Activated naive CD4-positive, alpha-beta T cell treated with anti-CD3 and anti-CD28 coated beads, Interleukin-2, amount 50 U/mL, for 72 hours (primary cell): ENCODE results near the gene DEAF1. TPM values are rescaled to one million over a fixed set of nuclear protein-coding genes. Genes with fewer than 3 reads are reported as not detected.
A peak's percentile ranks its signal among the peaks of the same experiment; 100 is the strongest.

Source experiments
- ATAC-seq, 2 donors: fragments of 150-1000 bp; cut with Tn5 transposase; 2 replicates each; pipeline ENCODE4 v1.10.0; 2021; ENCODE audit warnings: mild to moderate bottlenecking in 2 of 2, moderate library complexity in 2 of 2
- DNase-seq, 2 donors: peaks; one replicate each; pipeline ENCODE4 v3.0.0; 2021 to 2022; ENCODE audit warnings: low spot score in 2 of 2
- H3K27ac Mint-ChIP-seq, 2 donors: one replicate each; pipeline ENCODE4 v1.8.0; 2022; ENCODE audit warnings: mild to moderate bottlenecking in 2 of 2, mixed read lengths in 2 of 2
- H3K36me3 Mint-ChIP-seq, 2 donors: one replicate each; pipeline ENCODE4 v1.8.0; 2022; ENCODE audit warnings: mixed read lengths in 2 of 2
- H3K9me3 Mint-ChIP-seq, 2 donors: one replicate each; pipeline ENCODE4 v1.8.0; 2022; ENCODE audit warnings: mixed read lengths in 2 of 2
- total RNA-seq, 2 donors: library from RNA; stranded (reverse); gene quantifications; one replicate each; pipeline ENCODE4 v1.2.3, GENCODE V29; 2022

The DEAF1 gene
- total RNA-seq, 2 donors from 2014 or later = 50.9 to 63.5 TPM

DNA sequence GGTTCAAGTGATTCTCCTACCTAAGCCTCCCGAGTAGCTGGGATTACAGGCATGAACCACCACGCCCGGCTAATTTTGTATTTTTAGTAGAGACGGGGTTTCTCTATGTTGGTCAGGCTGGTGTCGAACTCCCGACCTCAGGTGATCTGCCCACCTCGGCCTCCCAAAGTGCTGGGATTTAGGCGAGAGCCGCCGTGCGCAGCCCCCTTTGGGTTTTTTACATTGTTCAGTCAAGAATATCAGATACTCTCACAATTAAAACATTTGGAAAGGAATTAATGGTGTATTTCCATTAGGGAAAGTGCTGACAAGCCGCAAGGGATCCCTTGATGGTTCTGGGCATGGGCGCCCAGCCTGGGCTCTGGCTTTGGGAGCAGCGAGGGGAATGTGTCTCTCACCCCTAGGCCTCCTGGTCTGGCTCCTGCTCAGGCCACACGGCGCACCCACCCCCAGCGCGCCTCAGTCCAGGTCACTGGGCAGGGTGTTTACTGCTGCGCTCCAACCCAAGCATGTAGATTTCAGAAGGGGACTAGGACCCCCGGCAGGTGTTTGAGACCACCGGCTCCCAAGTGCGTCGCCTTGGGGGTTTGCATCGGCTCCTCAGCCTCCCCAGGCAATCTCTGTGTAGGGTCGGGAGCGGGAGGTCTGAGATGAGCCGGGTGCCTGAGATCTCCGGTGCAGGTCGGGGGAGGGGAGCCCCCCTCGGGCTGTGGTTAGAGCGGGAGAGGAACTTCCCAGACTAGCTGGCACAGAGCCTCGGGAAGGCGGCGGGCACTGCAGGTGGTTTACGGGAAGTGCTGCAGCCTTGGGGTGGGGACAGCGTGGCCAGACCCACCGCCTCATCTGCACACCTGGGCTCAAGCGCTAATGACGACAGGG, 78.5 kb downstream of the DEAF1 start:
- DNase-seq (no peak), ATAC-seq (no peak)
- peak overlapping the region; percentile 44 to 87 for H3K27ac Mint-ChIP-seq
- H3K36me3 Mint-ChIP-seq = peaks cover 0 to 13% of the 10 kb centered on the region in 2 donors
- H3K9me3 Mint-ChIP-seq = no peaks in the 10 kb centered on the region

DNA sequence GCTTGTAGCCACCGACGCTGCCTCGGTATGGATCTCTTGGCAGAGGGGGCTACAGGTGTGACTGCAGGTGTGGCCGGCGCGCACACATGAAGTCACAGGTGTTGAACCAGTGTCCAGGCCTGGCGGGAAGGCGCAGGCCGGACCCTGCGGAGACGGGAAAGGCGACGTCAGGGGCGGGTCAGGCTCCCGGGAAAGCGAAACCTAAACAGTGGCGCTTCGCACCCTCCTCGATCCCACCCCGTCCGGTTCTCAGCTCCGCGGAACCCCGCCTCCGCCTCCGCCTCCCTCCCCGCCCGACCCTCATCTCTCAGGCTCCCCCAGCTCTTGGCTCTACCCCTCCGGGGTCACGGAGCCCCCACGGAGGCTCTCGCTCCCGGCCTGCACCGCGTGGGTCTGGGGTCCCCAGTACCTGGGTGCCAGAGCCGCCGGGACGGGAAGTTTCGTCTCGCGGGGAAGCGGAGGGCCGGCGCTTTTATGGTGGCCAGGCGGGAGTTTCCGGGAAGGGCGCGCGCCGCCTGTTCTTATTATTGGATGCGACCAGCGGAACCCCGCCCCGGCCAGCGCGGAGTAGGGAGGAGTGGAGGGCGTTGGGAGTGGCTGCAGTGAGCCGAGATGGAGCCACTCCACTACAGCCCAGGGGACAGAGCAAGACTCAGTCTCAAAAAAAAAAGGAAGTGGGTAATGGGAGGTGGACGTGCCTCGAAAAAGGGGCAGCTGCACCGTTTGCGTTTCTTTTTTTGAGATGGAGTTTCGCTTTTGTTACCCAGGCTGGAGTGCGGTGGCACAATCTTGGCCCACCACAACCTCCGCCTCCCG, 79.3 kb downstream of the DEAF1 start, which contains the start of gene IRF7:
IRF7 (minus strand) TSS at position 447 of the 816 bp plus-strand sequence. CDS start 586 bp downstream, outside the sequence.
- peak; percentile 87 to 93 for DNase-seq
- H3K9me3 Mint-ChIP-seq = no peaks in the 10 kb centered on the region
- ATAC-seq = peak; percentile 82 to 91
- peak within 1 kb of the TSS; percentile 87 to 91 for H3K27ac Mint-ChIP-seq
- H3K36me3 Mint-ChIP-seq = peaks cover 0 to 13% of the 10 kb centered on the region in 2 donors

DNA sequence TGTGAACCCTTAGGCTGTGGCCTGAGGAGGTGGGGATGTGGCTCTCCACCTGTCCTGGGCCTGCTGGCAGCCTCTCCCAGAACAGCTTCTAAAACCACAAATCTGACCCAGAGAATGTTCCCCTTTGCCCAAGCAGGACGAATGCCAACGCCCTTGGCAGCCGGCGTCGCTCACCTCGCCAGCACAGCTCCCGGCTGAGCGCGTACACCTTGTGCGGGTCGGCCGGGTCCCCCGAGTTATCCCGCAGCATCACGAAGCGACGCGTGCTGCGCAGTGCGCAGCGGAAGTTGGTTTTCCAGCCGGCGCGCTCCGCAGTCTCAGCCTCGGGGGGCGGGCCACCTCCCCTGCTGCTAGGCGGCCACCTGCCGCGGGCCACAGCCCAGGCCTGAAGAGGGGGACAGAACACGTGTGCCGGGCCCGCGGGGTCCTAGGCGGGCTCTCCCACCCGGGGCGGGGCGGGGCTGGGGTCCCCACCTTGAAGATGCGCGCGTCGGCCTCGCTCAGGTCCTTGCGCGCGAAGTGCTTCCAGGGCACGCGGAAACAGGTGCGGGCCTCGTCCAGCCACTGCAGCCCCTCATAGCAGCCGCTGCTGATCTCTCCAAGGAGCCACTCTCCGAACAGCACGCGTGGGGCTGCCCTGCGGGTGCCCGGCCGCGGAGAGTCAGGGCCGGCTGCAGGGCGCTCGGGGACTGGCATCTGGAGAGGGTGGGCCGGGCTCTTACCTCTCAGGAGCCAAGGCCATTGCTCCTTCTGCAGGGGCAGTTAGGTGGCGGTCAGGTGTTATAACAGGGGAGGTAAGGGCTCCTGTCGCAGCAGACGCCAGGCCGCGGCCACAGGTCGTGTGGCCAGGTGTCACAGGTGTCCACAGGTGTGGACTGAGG, 80.2 kb downstream of the DEAF1 start:
- peak in 1 of 2 donors; percentile 1 for ATAC-seq
- Mint-ChIP-seq H3K27ac (peak overlapping the region; percentile 87 to 92), H3K36me3 (peaks cover 0 to 13% of the 10 kb centered on the region in 2 donors), H3K9me3 (no peaks in the 10 kb centered on the region)
- no peak for DNase-seq

DNA sequence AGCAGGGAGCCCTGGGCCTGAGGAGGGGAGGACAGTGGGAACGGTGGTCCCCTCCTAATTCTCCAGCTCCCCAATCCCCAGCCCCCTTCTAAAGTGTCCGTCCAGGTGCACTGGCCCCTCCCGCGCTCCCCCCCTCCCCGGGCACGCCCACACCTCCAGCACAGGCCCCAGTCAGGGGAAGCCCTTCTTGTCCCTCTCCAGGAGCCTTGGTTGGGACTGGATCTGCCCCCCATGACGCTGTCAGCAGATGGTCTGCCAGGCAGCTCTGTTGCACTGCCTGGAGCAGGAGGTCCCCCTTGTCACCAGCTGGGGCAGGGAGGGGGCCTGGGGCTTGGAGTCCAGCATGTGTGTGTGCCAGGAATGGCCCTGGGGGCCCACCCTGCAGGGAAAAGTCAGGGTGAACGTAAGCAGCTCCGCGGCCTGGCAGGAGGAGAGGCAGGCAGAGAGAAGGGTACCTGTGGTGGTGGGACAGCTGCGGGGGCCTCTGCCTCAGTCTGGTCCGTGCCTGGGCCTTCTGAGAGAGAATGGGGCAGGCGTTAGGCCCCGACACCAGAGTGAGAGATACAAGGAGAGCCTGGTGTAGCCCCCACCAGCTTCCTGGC, 80.9 kb downstream of the DEAF1 start:
- H3K27ac Mint-ChIP-seq = peak overlapping the region; percentile 82 to 92
- peaks cover 0 to 13% of the 10 kb centered on the region in 2 donors for H3K36me3 Mint-ChIP-seq

DNA sequence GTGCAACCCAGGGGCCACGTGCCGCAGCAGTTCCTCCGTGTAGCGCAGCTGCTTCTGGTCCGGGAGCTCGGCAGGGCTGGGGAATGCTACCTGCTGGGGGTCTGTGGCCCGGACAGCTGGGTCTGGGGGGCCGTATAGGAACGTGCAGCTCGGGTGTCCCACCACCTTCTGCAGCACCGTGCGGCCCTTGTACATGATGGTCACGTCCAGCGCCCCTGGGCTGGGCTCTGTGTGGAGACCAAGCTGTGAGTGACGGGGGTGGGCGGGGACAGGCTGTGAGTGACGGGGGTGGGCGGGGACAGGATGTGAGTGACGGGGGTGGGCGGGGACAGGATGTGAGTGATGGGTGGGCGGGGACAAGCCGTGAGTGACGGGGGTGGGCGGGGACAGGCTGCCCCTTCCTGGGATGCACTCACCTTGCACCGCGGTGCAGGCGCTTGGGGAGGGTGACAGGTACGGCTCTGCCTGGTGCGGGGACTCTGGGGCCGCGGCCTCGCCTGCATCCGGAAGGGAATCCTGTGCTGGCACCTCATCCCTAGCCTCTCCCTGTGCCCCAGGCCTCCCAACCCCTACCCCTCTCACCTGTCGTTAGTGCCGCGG, 81.6 kb downstream of the DEAF1 start:
- Mint-ChIP-seq H3K36me3 (peaks cover 0 to 13% of the 10 kb centered on the region in 2 donors), H3K9me3 (no peaks in the 10 kb centered on the region), H3K27ac (peak overlapping the region; percentile 44 to 82)
- ATAC-seq = peak; percentile 17 to 40
- peak in 1 of 2 donors; percentile 68 for DNase-seq

More for the DNA sequence above, 80.9 kb downstream of the DEAF1 start:
- ATAC-seq = peak in 1 of 2 donors; percentile 0
- H3K9me3 Mint-ChIP-seq = no peaks in the 10 kb centered on the region
- no peak for DNase-seq

DNA sequence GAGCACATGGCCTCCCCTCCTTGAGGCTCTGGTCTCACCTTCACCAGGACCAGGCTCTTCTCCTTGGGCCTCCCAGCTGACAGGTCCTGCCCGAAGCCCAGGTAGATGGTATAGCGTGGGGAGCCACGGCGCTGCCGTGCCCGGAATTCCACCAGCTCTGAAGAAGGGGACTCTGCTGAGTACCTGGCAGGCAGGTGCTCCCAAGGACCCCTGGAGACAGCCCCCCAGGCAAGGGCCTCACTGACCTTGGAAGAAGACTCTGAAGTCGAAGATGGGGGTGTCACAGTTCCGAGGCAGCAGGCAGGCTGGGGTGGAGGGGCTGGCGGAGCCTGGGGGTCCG, 82.1 kb downstream of the DEAF1 start:
- Mint-ChIP-seq H3K36me3 (peaks cover 0 to 13% of the 10 kb centered on the region in 2 donors), H3K27ac (peak overlapping the region; percentile 35 to 68)

DNA sequence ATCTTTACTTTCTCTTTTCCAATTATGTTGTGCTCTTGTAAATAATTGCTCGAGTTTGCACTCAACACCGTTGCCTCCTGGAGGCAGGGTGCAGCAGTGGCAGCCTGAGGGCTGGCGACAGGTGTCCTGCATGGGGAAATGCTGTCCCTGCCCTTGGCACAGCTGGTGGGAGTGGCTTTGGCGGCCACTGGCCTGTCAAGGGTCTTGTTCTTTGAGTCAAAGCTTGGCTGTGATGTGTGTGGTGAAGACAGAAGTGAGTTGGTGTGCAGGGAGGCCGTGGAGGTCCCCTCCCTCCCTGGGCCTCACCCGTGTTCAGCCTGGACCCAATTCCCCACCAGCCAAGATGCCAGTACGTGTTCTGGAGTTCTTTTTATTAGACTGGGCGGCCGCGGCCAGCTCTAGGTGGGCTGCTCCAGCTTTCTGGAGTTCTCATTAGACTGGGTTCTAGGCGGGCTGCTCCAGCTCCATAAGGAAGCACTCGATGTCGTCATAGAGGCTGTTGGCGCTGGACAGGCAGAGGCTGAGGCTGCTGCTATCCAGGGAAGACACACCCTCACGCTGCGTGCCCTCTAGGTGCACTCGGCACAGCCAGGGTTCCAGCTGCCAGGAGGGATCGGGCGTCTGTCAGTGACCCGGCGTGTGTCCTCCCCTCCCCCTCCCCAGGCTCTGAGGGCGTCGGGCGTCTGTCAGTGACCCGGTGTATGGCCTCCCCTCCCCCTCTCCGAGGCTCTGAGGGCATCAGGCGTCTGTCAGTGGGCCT, 82.6 kb downstream of the DEAF1 start:
- H3K27ac Mint-ChIP-seq = peak overlapping the region; percentile 35 to 88
- H3K9me3 Mint-ChIP-seq = no peaks in the 10 kb centered on the region
- DNase-seq (no peak), ATAC-seq (no peak)
- peaks cover 0 to 13% of the 10 kb centered on the region in 2 donors for H3K36me3 Mint-ChIP-seq

More for the DNA sequence above, 82.1 kb downstream of the DEAF1 start:
- H3K9me3 Mint-ChIP-seq = no peaks in the 10 kb centered on the region
- no peak for ATAC-seq
- DNase-seq = no peak

DNA sequence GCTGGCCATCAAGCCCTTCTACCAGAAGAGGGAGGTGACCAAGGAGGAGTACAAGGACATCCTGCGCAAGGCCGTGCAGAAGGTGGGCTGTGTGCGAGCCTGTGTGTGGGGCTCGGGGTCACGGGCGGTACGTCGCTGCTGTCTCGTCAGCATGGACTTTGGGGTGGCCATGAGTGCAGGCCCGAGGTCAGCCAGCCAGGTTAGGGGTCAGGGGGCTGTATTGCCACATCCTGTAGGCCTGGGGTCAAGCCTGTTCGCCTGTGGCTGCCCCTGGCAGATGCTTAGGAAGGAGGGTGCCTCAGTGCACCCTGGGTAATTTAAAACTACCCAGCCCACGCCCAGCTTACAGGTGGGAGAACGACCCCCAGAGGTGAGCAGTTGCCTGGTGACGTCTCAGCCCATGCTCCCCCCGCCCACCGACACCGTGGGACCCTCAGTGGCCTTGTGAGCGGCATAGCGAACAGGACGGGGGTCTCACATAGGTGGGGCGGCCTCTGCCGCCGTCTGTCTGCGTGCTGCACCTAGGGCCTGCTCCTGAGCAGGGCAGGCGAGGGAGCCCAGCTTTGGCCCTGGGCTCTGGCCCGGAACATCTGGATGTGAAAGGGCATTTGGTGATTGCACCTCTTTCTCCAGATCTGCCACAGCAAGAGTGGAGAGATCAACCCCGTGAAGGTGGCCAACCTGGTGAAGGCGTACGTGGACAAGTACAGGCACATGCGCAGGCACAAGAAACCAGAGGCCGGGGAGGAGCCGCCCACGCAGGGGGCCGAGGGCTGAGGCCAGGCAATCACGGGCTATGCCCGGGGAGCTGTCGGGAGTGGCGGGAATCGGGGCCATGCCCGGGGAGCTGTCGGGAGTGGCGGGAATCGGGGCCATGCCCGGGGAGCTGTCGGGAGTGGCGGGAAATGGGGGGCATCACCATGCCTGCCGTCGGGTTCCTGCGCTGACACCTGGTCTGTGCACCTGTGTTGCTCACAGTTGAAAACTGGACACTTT, 83.7 kb downstream of the DEAF1 start:
- ATAC-seq (no peak), DNase-seq (no peak)
- Mint-ChIP-seq H3K27ac (peak overlapping the region; percentile 81 to 92), H3K9me3 (no peaks in the 10 kb centered on the region), H3K36me3 (peaks cover 0 to 21% of the 10 kb centered on the region in 2 donors)

DNA sequence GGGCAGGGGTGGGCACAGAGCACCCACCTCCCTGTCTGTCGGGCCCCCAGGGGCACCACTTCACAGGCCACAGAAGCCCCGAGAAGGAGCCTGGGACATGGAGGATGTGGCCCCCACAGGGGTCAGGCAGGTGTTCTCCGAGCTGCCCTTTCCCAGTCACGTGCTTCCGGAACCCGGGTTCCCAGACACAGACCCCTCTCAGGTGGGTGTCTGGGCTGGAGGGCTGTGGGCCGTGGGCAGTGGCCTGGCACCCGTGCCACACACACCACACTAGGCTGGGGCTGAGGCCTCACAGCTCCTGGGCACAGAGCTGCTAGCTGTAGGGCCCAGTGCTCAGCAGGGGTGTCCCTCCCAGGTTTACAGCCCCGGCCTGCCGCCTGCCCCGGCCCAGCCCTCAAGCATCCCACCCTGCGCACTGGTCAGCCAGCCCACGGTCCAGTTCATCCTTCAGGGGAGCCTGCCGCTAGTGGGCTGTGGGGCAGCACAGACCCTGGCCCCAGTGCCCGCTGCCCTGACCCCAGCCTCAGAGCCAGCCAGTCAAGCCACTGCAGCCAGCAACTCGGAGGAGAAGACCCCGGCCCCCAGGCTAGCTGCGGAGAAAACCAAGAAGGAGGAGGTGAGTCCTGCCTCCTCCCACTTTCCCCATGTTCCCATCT, 84.7 kb downstream of the DEAF1 start:
- DNase-seq = no peak
- peaks cover 0 to 21% of the 10 kb centered on the region in 2 donors for H3K36me3 Mint-ChIP-seq
- H3K27ac Mint-ChIP-seq = peak overlapping the region; percentile 81 to 92

DNA sequence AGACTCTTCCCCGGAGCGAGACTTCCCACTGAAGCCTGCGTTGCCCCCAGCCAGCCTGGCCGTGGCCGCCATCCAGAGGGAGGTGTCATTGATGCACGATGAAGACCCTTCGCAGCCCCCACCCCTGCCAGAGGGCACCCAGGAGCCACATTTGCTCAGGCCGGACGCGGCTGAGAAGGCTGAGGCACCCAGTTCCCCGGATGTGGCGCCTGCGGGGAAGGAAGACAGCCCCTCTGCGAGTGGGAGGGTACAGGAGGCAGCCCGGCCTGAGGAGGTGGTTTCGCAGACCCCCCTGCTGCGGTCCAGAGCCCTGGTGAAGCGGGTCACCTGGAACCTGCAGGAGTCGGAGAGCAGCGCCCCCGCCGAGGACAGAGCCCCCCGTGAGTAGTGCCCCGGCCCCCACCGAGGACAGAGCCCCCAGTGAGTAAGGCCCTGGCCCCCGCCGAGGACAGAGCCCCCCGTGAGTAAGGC, 85.6 kb downstream of the DEAF1 start:
- no peak for DNase-seq
- peaks cover 0 to 17% of the 10 kb centered on the region in 2 donors for H3K36me3 Mint-ChIP-seq
- no peaks in the 10 kb centered on the region for H3K9me3 Mint-ChIP-seq
- H3K27ac Mint-ChIP-seq = no peak overlapping the region
- no peak for ATAC-seq

More for the DNA sequence above, 84.7 kb downstream of the DEAF1 start:
- H3K9me3 Mint-ChIP-seq = no peaks in the 10 kb centered on the region
- no peak for ATAC-seq

DNA sequence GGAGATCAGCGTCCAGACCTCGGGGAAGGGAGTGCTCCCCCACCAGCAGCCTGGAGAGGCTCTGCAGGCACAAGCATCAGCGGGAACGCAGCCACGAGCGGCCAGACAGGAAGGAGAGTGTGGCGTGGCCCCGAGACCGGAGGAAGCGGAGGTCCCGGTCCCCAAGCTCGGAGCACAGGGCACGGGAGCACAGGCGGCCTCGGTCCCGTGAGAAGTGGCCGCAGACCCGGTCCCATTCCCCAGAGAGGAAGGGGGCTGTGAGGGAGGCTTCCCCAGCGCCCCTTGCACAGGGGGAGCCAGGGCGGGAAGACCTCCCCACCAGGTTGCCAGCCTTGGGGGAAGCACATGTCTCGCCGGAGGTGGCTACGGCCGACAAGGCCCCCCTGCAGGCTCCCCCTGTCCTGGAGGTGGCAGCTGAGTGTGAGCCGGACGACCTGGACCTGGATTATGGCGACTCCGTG, 86.2 kb downstream of the DEAF1 start:
- no peaks in the 10 kb centered on the region for H3K9me3 Mint-ChIP-seq
- H3K27ac Mint-ChIP-seq = peak overlapping the region in 1 of 2 donors; percentile 90
- DNase-seq (no peak), ATAC-seq (no peak)
- H3K36me3 Mint-ChIP-seq = peaks cover 0 to 13% of the 10 kb centered on the region in 2 donors

DNA sequence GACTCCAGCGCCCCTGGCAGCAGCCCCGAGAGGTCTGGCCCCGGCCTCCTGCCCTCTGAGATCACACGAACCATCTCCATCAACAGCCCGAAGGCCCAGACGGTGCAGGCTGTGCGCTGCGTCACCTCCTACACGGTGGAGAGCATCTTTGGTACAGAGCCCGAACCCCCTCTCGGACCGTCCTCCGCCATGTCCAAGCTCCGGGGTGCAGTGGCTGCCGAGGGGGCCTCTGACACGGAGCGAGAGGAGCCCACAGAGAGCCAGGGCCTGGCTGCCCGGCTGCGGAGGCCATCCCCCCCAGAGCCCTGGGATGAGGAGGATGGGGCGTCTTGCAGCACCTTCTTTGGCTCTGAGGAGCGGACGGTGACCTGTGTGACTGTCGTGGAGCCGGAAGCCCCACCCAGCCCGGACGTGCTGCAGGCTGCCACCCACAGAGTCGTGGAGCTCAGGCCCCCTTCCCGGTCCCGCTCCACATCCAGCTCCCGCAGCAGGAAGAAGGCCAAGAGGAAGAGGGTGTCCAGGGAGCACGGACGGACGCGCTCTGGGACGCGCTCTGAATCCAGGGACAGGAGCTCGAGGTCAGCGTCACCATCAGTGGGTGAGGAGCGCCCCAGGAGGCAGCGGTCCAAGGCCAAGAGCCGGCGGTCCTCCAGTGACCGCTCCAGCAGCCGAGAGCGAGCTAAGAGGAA, 86.9 kb downstream of the DEAF1 start:
- Mint-ChIP-seq H3K36me3 (peaks cover 0 to 13% of the 10 kb centered on the region in 2 donors), H3K27ac (peak overlapping the region in 1 of 2 donors; percentile 90), H3K9me3 (no peaks in the 10 kb centered on the region)
- no peak for DNase-seq
- ATAC-seq = no peak
